HepG2 (cell line): ENCODE data around the gene NOTCH4. TPM values are rescaled to one million over a fixed set of nuclear protein-coding genes. Genes with fewer than 3 reads are reported as not detected.

Experiments used
- ARID4A ChIP-seq: sonication (generic); formaldehyde crosslinking; IDR thresholded peaks from 2 replicates; pipeline ENCODE4 v1.5.0; 2020; ENCODE audit warnings: mild to moderate bottlenecking, missing genetic modification reagents, borderline replicate concordance
- BORCS8-MEF2B ChIP-seq: sonication (generic); formaldehyde crosslinking; IDR thresholded peaks from 2 replicates; pipeline ENCODE4 v1.8.0; 2022; ENCODE audit warnings: mild to moderate bottlenecking, missing genetic modification reagents
- KMT2A ChIP-seq: sonication (generic); formaldehyde crosslinking; IDR thresholded peaks from 2 replicates; pipeline ENCODE4 v1.4.0; 2020; ENCODE audit warnings: missing genetic modification reagents
- PRPF4 ChIP-seq: fragments of 200-400 bp; formaldehyde crosslinking; IDR thresholded peaks from 2 replicates; pipeline ENCODE4 v1.6.1; 2016; ENCODE audit warnings: low read length, low read depth; ENCODE audit not compliant: poor library complexity, severe bottlenecking
- SIX4 ChIP-seq: sonication (generic); formaldehyde crosslinking; IDR thresholded peaks from 2 replicates; pipeline ENCODE4 v1.4.0; 2020; ENCODE audit warnings: missing genetic modification reagents
- ZBTB39 ChIP-seq: sonication (generic); formaldehyde crosslinking; IDR thresholded peaks from 2 replicates; pipeline ENCODE4 v1.5.0; 2020; ENCODE audit warnings: missing genetic modification reagents
- ZFX ChIP-seq: sonication (generic); formaldehyde crosslinking; IDR thresholded peaks from 2 replicates; pipeline ENCODE4 v1.4.0; 2020; ENCODE audit warnings: mild to moderate bottlenecking, low read depth, missing genetic modification reagents, moderate library complexity
- ZNF224 ChIP-seq: sonication (generic); formaldehyde crosslinking; IDR thresholded peaks from 2 replicates; pipeline ENCODE4 v1.5.0; 2020; ENCODE audit warnings: mild to moderate bottlenecking, missing genetic modification reagents
- ZNF318 ChIP-seq: sonication (generic); formaldehyde crosslinking; IDR thresholded peaks from 2 replicates; pipeline ENCODE4 v1.4.0; 2020; ENCODE audit warnings: mild to moderate bottlenecking, missing genetic modification reagents
- ZNF740 ChIP-seq: sonication (generic); formaldehyde crosslinking; IDR thresholded peaks from 2 replicates; pipeline ENCODE4 v1.4.0; 2020; ENCODE audit warnings: missing genetic modification reagents
- ZNF749 ChIP-seq: sonication (generic); formaldehyde crosslinking; IDR thresholded peaks from 2 replicates; pipeline ENCODE4 v1.8.0; 2022; ENCODE audit warnings: mild to moderate bottlenecking, missing genetic modification reagents, moderate library complexity, borderline replicate concordance
- polyA plus RNA-seq, 8 experiments: library from polyadenylated mRNA; depleted of rRNA in 3 of 8; stranded (reverse) in 7 of 8; unstranded in 1 of 8; fragments of >200 nt; fragmentation: Illumina TruSeq in 4 of 8; extraction: Trizol in 4 of 8; gene quantifications; 2 replicates each; pipeline versions ENCODE4 v1.2.1 to v1.2.3, GENCODE V29; 2011 to 2016; ENCODE audit warnings: low read depth in 4 of 8, missing spikeins in 1 of 8, mixed read lengths in 1 of 8; ENCODE audit not compliant: insufficient read depth in 1 of 8
- total RNA-seq, 5 experiments: library from RNA; depleted of rRNA; stranded (reverse); fragments of >200 nt; fragmentation: Illumina TruSeq; extraction: Trizol; gene quantifications; 2 replicates each; pipeline ENCODE4 v1.2.3, GENCODE V29; 2016; ENCODE audit warnings: low read depth in 1 of 5

NOTCH4 gene
- total and polyA plus RNA-seq, 2 of the 13 experiments (the other 11 are each of a cell fraction or from before 2014, with no cell fraction given): 0.51 to 0.83 TPM

GRCh38 chr6:32177183-32177787 is 46.6 kb downstream of the NOTCH4 start (continued):
- TF ChIP-seq ZNF318 (no peak), ARID4A (CRISPR knock-in tag) (0 out of 2 replicates have a peak, but pooled peaks have one; percentile 66), SIX4 (CRISPR knock-in tag) (no peak), ZNF740 (CRISPR knock-in tag) (no peak), ZBTB39 (CRISPR knock-in tag) (no peak), ZNF224 (CRISPR knock-in tag) (no peak), KMT2A (CRISPR knock-in tag) (no peak; the same call in 1 of the 2 replicates), ZNF749 (no peak), BORCS8-MEF2B (CRISPR knock-in tag) (peak; percentile 63; the same call in 1 of the 2 replicates), PRPF4 (no peak), ZFX (CRISPR knock-in tag) (0 out of 2 replicates have a peak, but pooled peaks have one; percentile 13)
